K562 (cell line): Measurements from ENCODE around the gene TLL1. TPM values are rescaled to one million over a fixed set of nuclear protein-coding genes. Genes with fewer than 3 reads are reported as not detected.

Experiments used
- ATAC-seq: fragments of 200-7000 bp; cut with Tn5 transposase; 3 replicates; pipeline ENCODE4 v1.9.1; 2020; ENCODE audit warnings: moderate library complexity
- BruUV-seq: library from RNA; stranded (reverse); fragments of 400-500 nt; replicated peaks from 2 replicates; lab custom pipeline; 2021; lab: Mats Ljungman, UMichigan
- CTCF ChIA-PET: fragments of 300-600 bp; formaldehyde crosslinking; extraction: SDS; loops from one replicate; lab custom pipeline; 2021; ENCODE audit warnings: low intra/inter-chr PET ratio; lab: Yijun Ruan, JAX
- POLR2A ChIA-PET: fragments of 300-600, 350-650 bp; sonication (Branson Sonifier 250); formaldehyde crosslinking; extraction: SDS; loops from one replicate; lab custom pipeline; 2021; ENCODE audit warnings: antibody characterized with exemption, inconsistent platforms; lab: Yijun Ruan, JAX
- DNase-seq, 4 experiments: peaks; one replicate each; pipeline versions ENCODE4 v3.0.0 to v3.0.0-alpha.2; 2011 to 2018; ENCODE audit warnings: low spot score in 3 of 4, mixed read lengths in 3 of 4; ENCODE audit errors: extremely low read depth in 1 of 4
- FAIRE-seq: peaks from 2 replicates; lab custom pipeline; 2011; peaks lifted over from hg19 to GRCh38; lab: Jason Lieb, UNC
- H2AFZ ChIP-seq: 2 replicates; pipeline ENCODE4 v1.6.0; 2011; ENCODE audit warnings: low read depth, low read length, control low read depth, inconsistent platforms
- H3K27ac ChIP-seq: fragments of 200-600 bp; 3 replicates; pipeline ENCODE4 v1.8.0; 2011; ENCODE audit warnings: low read depth, mild to moderate bottlenecking, control low read depth, inconsistent platforms, low read length, moderate library complexity, mixed read lengths; ENCODE audit errors: extremely low read depth
- H3K27me3 ChIP-seq, 2 experiments: fragments of 300-600 bp in 1 of 2; 2 replicates in 1 of 2; 3 replicates in 1 of 2; pipeline versions ENCODE4 v1.6.0 to v1.8.0; 2011; ENCODE audit warnings: inconsistent platforms in 2 of 2, low read length in 2 of 2, mild to moderate bottlenecking in 1 of 2, mixed read lengths in 1 of 2, moderate library complexity in 1 of 2; ENCODE audit not compliant: control insufficient read depth in 2 of 2, insufficient read depth in 2 of 2
- H3K36me3 ChIP-seq: fragments of 300-600 bp; 3 replicates; pipeline ENCODE4 v1.8.0; 2011; ENCODE audit warnings: mild to moderate bottlenecking, low read length, inconsistent platforms; ENCODE audit not compliant: control insufficient read depth, insufficient read depth
- H3K4me1 ChIP-seq, 2 experiments: fragments of 200-600 bp in 1 of 2; replicated peaks in 1 of 2; 2 replicates in 1 of 2; 3 replicates in 1 of 2; pipeline versions ENCODE4 v1.5.1 to v1.8.0; 2011; ENCODE audit warnings: inconsistent platforms in 2 of 2, low read length in 2 of 2, mild to moderate bottlenecking in 1 of 2, mixed read lengths in 1 of 2, moderate library complexity in 1 of 2; ENCODE audit not compliant: control insufficient read depth in 2 of 2, insufficient read depth in 2 of 2
- H3K4me2 ChIP-seq: 2 replicates; pipeline ENCODE4 v1.6.1; 2011; ENCODE audit warnings: low read length, control low read depth, inconsistent platforms, mixed read lengths; ENCODE audit not compliant: insufficient read depth
- H3K4me3 ChIP-seq: fragments of 200-600 bp; sonication (generic), shearing (Covaris generic); 2 replicates; pipeline ENCODE4 v1.5.1; 2016; ENCODE audit warnings: control low read depth, inconsistent platforms
- H3K79me2 ChIP-seq: fragments of 200-600 bp; 3 replicates; pipeline ENCODE4 v1.8.0; 2011; ENCODE audit warnings: low read length, inconsistent platforms; ENCODE audit not compliant: control insufficient read depth, insufficient read depth
- H3K9ac ChIP-seq, 2 experiments: 2 replicates each; pipeline versions ENCODE4 v1.6.0 to v1.6.1; 2011; ENCODE audit warnings: low read depth in 2 of 2, low read length in 2 of 2, control low read depth in 1 of 2, inconsistent platforms in 1 of 2, mild to moderate bottlenecking in 1 of 2, mixed read lengths in 1 of 2; ENCODE audit not compliant: insufficient read depth in 1 of 2
- H3K9me1 ChIP-seq: one replicate; pipeline ENCODE4 v1.6.0; 2011; ENCODE audit warnings: inconsistent platforms, mild to moderate bottlenecking, low read length, moderate library complexity; ENCODE audit not compliant: control insufficient read depth, insufficient read depth
- H3K9me3 ChIP-seq: replicated peaks from 2 replicates; pipeline ENCODE4 v1.5.1; 2011; ENCODE audit warnings: low read depth, low read length, inconsistent platforms; ENCODE audit not compliant: control insufficient read depth, insufficient read depth
- H4K20me1 ChIP-seq: replicated peaks from 2 replicates; pipeline ENCODE4 v1.6.1; 2011; ENCODE audit warnings: low read length, inconsistent platforms, mixed read lengths; ENCODE audit not compliant: control insufficient read depth, insufficient read depth
- CBX1 ChIP-seq: sonication (generic); IDR thresholded peaks from 2 replicates; pipeline ENCODE4 v1.6.1; 2016; ENCODE audit warnings: antibody characterized with exemption, low read depth, mild to moderate bottlenecking
- FOXA1 ChIP-seq: fragments of 450-650 bp; IDR thresholded peaks from 2 replicates; pipeline ENCODE4 v1.6.1; 2016; ENCODE audit warnings: mild to moderate bottlenecking, borderline replicate concordance
- HLTF ChIP-seq: fragments of 450-650 bp; IDR thresholded peaks from 2 replicates; pipeline ENCODE4 v1.6.1; 2016
- KDM2B ChIP-seq: fragments of 250-450 bp; sonication (Bioruptor Pico); IDR thresholded peaks from 2 replicates; pipeline ENCODE4 v1.8.0; 2021; ENCODE audit warnings: mild to moderate bottlenecking, moderate library complexity
- PHF20 ChIP-seq: fragments of 450-650 bp; IDR thresholded peaks from 2 replicates; pipeline ENCODE4 v1.6.1; 2018; ENCODE audit not compliant: partially characterized antibody
- RBM25 ChIP-seq: fragments of 200-400 bp; formaldehyde crosslinking; IDR thresholded peaks from 2 replicates; pipeline ENCODE4 v1.6.1; 2018; ENCODE audit warnings: low read length, low read depth, moderate library complexity; ENCODE audit not compliant: severe bottlenecking
- SIN3A ChIP-seq, 2 experiments: fragments of 150-350 bp in 1 of 2; IDR thresholded peaks; 2 replicates each; pipeline ENCODE4 v1.6.1; 2011 to 2016; ENCODE audit warnings: borderline replicate concordance in 2 of 2, low read depth in 2 of 2, low read length in 2 of 2, mild to moderate bottlenecking in 2 of 2, moderate library complexity in 2 of 2; ENCODE audit not compliant: control insufficient read depth in 1 of 2
- SIRT6 ChIP-seq: IDR thresholded peaks from one replicate; pipeline ENCODE4 v1.6.1; 2012; ENCODE audit warnings: low read depth, mild to moderate bottlenecking, control low read depth, inconsistent platforms, low read length, moderate library complexity
- TAF7 ChIP-seq: fragments of 450-650 bp; IDR thresholded peaks from 2 replicates; pipeline ENCODE4 v1.6.1; 2016; ENCODE audit warnings: missing genetic modification characterization, missing compliant biosample characterization
- TCF3 ChIP-seq: sonication (generic); formaldehyde crosslinking; IDR thresholded peaks from 2 replicates; pipeline ENCODE4 v1.4.0; 2020; ENCODE audit warnings: mild to moderate bottlenecking, missing genetic modification reagents
- TGIF2 ChIP-seq: sonication (generic); formaldehyde crosslinking; IDR thresholded peaks from 2 replicates; pipeline ENCODE4 v1.8.1; 2022; ENCODE audit warnings: mild to moderate bottlenecking, missing genetic modification reagents, moderate library complexity
- ZC3H8 ChIP-seq: fragments of 450-650 bp; IDR thresholded peaks from 2 replicates; pipeline ENCODE4 v1.6.1; 2017
- ZKSCAN8 ChIP-seq: fragments of 200-800 bp; sonication (Bioruptor generic); IDR thresholded peaks from 2 replicates; pipeline ENCODE4 v1.6.1; 2016; ENCODE audit warnings: missing genetic modification characterization, missing compliant biosample characterization
- ZNF140 ChIP-seq: fragments of 250-450 bp; sonication (Bioruptor Pico); IDR thresholded peaks from 2 replicates; pipeline ENCODE4 v1.8.0; 2021; ENCODE audit warnings: moderate library complexity, mild to moderate bottlenecking, inconsistent platforms
- ZNF239 ChIP-seq: fragments of 250-450 bp; sonication (Bioruptor Pico); IDR thresholded peaks from 2 replicates; pipeline ENCODE4 v1.4.0; 2020; ENCODE audit warnings: mild to moderate bottlenecking
- ZNF253 ChIP-seq: fragments of 250-450 bp; sonication (Bioruptor Pico); conservative IDR thresholded peaks from 2 replicates; pipeline ENCODE4 v1.6.1; 2021; ENCODE audit warnings: mild to moderate bottlenecking
- ZNF274 ChIP-seq: IDR thresholded peaks from 2 replicates; pipeline ENCODE4 v1.6.1; 2011; ENCODE audit warnings: low read depth, mild to moderate bottlenecking, low read length, moderate library complexity, borderline replicate concordance
- ZNF644 ChIP-seq: fragments of 200-800 bp; sonication (Bioruptor generic); IDR thresholded peaks from 2 replicates; pipeline ENCODE4 v1.6.1; 2016; ENCODE audit warnings: low read depth, missing genetic modification characterization, missing compliant biosample characterization
- ZNF766 ChIP-seq: fragments of 200-800 bp; sonication (Bioruptor generic); conservative IDR thresholded peaks from 2 replicates; pipeline ENCODE4 v1.6.1; 2016; ENCODE audit warnings: missing genetic modification characterization, missing compliant biosample characterization
- WGBS: fragments of 100-300 bp; shearing (Covaris generic); methylation state at CpG from one replicate; pipeline ENCODE4 v1.1.6; 2016; ENCODE audit warnings: low coverage, mixed read lengths; ENCODE audit not compliant: insufficient coverage; ENCODE audit errors: missing lambda C conversion rate; 5-methylcytosine and 5-hydroxymethylcytosine counted together
- in situ Hi-C: fragments of 300-500 bp; cut with MboI; formaldehyde crosslinking; loops from 4 replicates; pipeline ENCODE4 v1.15.0; 2018; ENCODE audit warnings: inconsistent platforms, mixed read lengths
- intact Hi-C: fragments of 100-400 bp; cut with micrococcal nuclease; formaldehyde crosslinking; loops from 2 replicates; pipeline ENCODE4 v1.14.2; 2022
- polyA plus RNA-seq, 8 experiments: library from polyadenylated mRNA; depleted of rRNA in 4 of 8; stranded (reverse) in 5 of 8; unstranded in 3 of 8; fragments of >200 nt; fragmentation: Nextera tagmentation in 2 of 8; fragmentation: Illumina TruSeq in 1 of 8; extraction: Ambion mirVana in 2 of 8; extraction: Trizol in 1 of 8; gene quantifications; 2 replicates each; pipeline versions ENCODE4 v1.2.1 to v1.2.3, GENCODE V29; 2011 to 2014; ENCODE audit warnings: inconsistent platforms in 1 of 8, missing spikeins in 1 of 8
- total RNA-seq, 7 experiments: library from RNA; depleted of rRNA in 6 of 7; stranded (reverse); fragments of >200 nt in 6 of 7; fragmentation: Illumina TruSeq in 2 of 7; extraction: Trizol in 2 of 7; gene quantifications; 2 replicates each; pipeline versions ENCODE4 v1.2.1 to v1.2.3, GENCODE V29; 2011 to 2021; ENCODE audit warnings: low replicate concordance in 1 of 7

TLL1 gene
- total and polyA plus RNA-seq, 9 of the 15 experiments (the other 6 are each of a cell fraction or from before 2014, with no cell fraction given): not detected

- in situ Hi-C loops: no loop called here
- no peaks in the 10 kb centered on the region for H3K36me3 ChIP-seq
- H4K20me1 ChIP-seq: no peaks in the 10 kb centered on the region
- H3K9me3 ChIP-seq: no peaks in the 10 kb centered on the region
- H2AFZ ChIP-seq: no peak overlapping the region
- ChIA-PET CTCF (no interaction called here), POLR2A (no interaction called here)
- H3K4me3 ChIP-seq: no peak overlapping the region
- H3K4me2 ChIP-seq: no peak overlapping the region
- no peaks in the 10 kb centered on the region for H3K79me2 ChIP-seq
- H3K9me1 ChIP-seq: no peaks in the 10 kb centered on the region
- intact Hi-C loops: no loop called here
- FAIRE-seq (no peak), DNase-seq (no peak), ATAC-seq (no peak)
- no peak overlapping the region for H3K9ac ChIP-seq
- no TSS peak for BruUV-seq
- no peak overlapping the region for H3K27ac ChIP-seq
- H3K27me3 ChIP-seq: no peaks in the 10 kb centered on the region
- WGBS: 0% methylated on average over 3 of the region's 3 CpGs
- H3K4me1 ChIP-seq: no peaks in the 10 kb centered on the region
- no peak for TF ChIP-seq PHF20
- TF ChIP-seq ZNF253: no peak
- no peak for TF ChIP-seq TAF7 (tag)
- TF ChIP-seq, all 486 proteins: peak for 0
These were observed 109.9 kb downstream of the TLL1 start for GRCh38 chr4:165982934-165983333.

GRCh38 chr4:165986956-165987698, 114.1 kb downstream of the TLL1 start:
- H2AFZ ChIP-seq: no peak overlapping the region
- TF ChIP-seq SIRT6 (no peak), ZNF140 (CRISPR knock-in tag) (no peak), ZKSCAN8 (no peak), ZNF766 (CRISPR knock-in tag) (no peak), KDM2B (CRISPR knock-in tag) (no peak), CBX1 (no peak), ZNF644 (tag) (no peak), TCF3 (CRISPR knock-in tag) (no peak), RBM25 (no peak), ZNF274 (no peak), FOXA1 (no peak), ZC3H8 (no peak), TGIF2 (CRISPR knock-in tag) (no peak), HLTF (no peak), ZNF239 (CRISPR knock-in tag) (no peak), SIN3A (IDR thresholded peaks at IDR 0.05; ENCODE audit: borderline replicate concordance in 2 of 2, control insufficient read depth in 1 of 2, low read depth in 2 of 2, low read length in 2 of 2) (no peak)
- TF ChIP-seq, all 486 proteins: peak for 0
- in situ Hi-C loops: no loop called here
- no peaks in the 10 kb centered on the region for H3K4me1 ChIP-seq
- no peak overlapping the region for H3K27ac ChIP-seq
- H3K9ac ChIP-seq: no peak overlapping the region
- H3K4me3 ChIP-seq: no peak overlapping the region
- ATAC-seq (no peak), FAIRE-seq (no peak), DNase-seq (no peak)
- H3K27me3 ChIP-seq: no peaks in the 10 kb centered on the region
- POLR2A ChIA-PET: no interaction called here
- no peaks in the 10 kb centered on the region for H3K79me2 ChIP-seq
- intact Hi-C loops: no loop called here
- no peak overlapping the region for H3K4me2 ChIP-seq
- no peaks in the 10 kb centered on the region for H4K20me1 ChIP-seq
- 0% methylated on average over 5 of the region's 5 CpGs for WGBS
- no peaks in the 10 kb centered on the region for H3K36me3 ChIP-seq
- CTCF ChIA-PET: no interaction called here
- 0 out of 2 replicates have a peak, but pooled peaks cover 2% of the 10 kb centered on the region for H3K9me3 ChIP-seq
- no TSS peak for BruUV-seq
- no peaks in the 10 kb centered on the region for H3K9me1 ChIP-seq
